SK-N-SH (cell line): ENCODE results near the gene DNASE2B. TPM values are rescaled to one million over a fixed set of nuclear protein-coding genes. Genes with fewer than 3 reads are reported as not detected.

Experiments used
- CTCF ChIA-PET: fragments of 300-600, 350-600 bp; formaldehyde crosslinking; extraction: SDS; loops from one replicate; lab custom pipeline; 2021; lab: Yijun Ruan, JAX
- POLR2A ChIA-PET: fragments of 350-600 bp; sonication (Branson Sonifier 250); formaldehyde crosslinking; extraction: SDS; loops from one replicate; lab custom pipeline; 2020; ENCODE audit warnings: antibody characterized with exemption, inconsistent platforms; lab: Yijun Ruan, JAX
- DNase-seq: peaks from one replicate; pipeline ENCODE4 v3.0.0; 2012
- H2AFZ ChIP-seq: fragments of 200-600 bp; sonication (generic); 2 replicates; pipeline ENCODE4 v1.8.1; 2016; ENCODE audit warnings: antibody characterized with exemption, mild to moderate bottlenecking, low read depth
- H3F3A ChIP-seq: fragments of 200-600 bp; sonication (generic); replicated peaks from 2 replicates; pipeline ENCODE3; 2016; ENCODE audit warnings: antibody characterized with exemption, mild to moderate bottlenecking; ENCODE audit not compliant: insufficient read depth
- H3K27ac ChIP-seq, 2 experiments: fragments of 200-500 bp in 1 of 2; fragments of 200-600 bp in 1 of 2; sonication (Bioruptor generic) in 1 of 2; sonication (generic), shearing (Covaris generic) in 1 of 2; 2 replicates each; pipeline versions ENCODE4 v1.5.1 to v1.6.1; 2014 to 2016; ENCODE audit warnings: low read depth in 2 of 2, inconsistent platforms in 1 of 2, low read length in 1 of 2, mild to moderate bottlenecking in 1 of 2, mixed read lengths in 1 of 2
- H3K27me3 ChIP-seq: fragments of 200-600 bp; sonication (generic), shearing (Covaris generic); 2 replicates; pipeline ENCODE4 v1.6.1; 2016; ENCODE audit warnings: mixed run types; ENCODE audit not compliant: insufficient read depth
- H3K36me3 ChIP-seq, 2 experiments: fragments of 200-500 bp in 1 of 2; fragments of 200-600 bp in 1 of 2; sonication (Bioruptor generic) in 1 of 2; sonication (generic) in 1 of 2; replicated peaks in 1 of 2; 2 replicates each; pipeline versions ENCODE3 to v1.5.1; 2014 to 2016; ENCODE audit warnings: low read length in 1 of 2, mild to moderate bottlenecking in 1 of 2; ENCODE audit not compliant: insufficient read depth in 2 of 2, control insufficient read depth in 1 of 2
- H3K4me1 ChIP-seq, 2 experiments: fragments of 200-500 bp in 1 of 2; fragments of 200-600 bp in 1 of 2; sonication (Bioruptor generic) in 1 of 2; sonication (generic), shearing (Covaris generic) in 1 of 2; 2 replicates each; pipeline versions ENCODE4 v1.5.1 to v1.6.1; 2014 to 2016; ENCODE audit warnings: low read depth in 1 of 2, low read length in 1 of 2, mixed run types in 1 of 2; ENCODE audit not compliant: insufficient read depth in 2 of 2, control insufficient read depth in 1 of 2
- H3K4me2 ChIP-seq: fragments of 200-600 bp; sonication (generic), shearing (Covaris generic); 2 replicates; pipeline ENCODE4 v1.6.1; 2017; ENCODE audit warnings: mixed run types
- H3K4me3 ChIP-seq, 2 experiments: fragments of 200-500 bp in 1 of 2; fragments of 200-600 bp in 1 of 2; sonication (Bioruptor generic) in 1 of 2; sonication (generic), shearing (Covaris generic) in 1 of 2; 2 replicates each; pipeline versions ENCODE4 v1.5.1 to v1.8.1; 2014 to 2016; ENCODE audit warnings: low read depth in 2 of 2, inconsistent platforms in 1 of 2, low read length in 1 of 2, mild to moderate bottlenecking in 1 of 2, mixed read lengths in 1 of 2, moderate library complexity in 1 of 2
- H3K79me2 ChIP-seq: fragments of 200-600 bp; sonication (generic); 2 replicates; pipeline ENCODE4 v1.8.1; 2017; ENCODE audit warnings: mild to moderate bottlenecking; ENCODE audit not compliant: insufficient read depth
- H3K9ac ChIP-seq: fragments of 200-600 bp; sonication (generic); 2 replicates; pipeline ENCODE4 v1.6.1; 2017; ENCODE audit warnings: mixed run types
- H3K9me2 ChIP-seq: fragments of 200-600 bp; sonication (generic); 2 replicates; pipeline ENCODE4 v1.6.1; 2017; ENCODE audit warnings: mixed run types
- H3K9me3 ChIP-seq: fragments of 200-600 bp; sonication (generic); 2 replicates; pipeline ENCODE4 v1.6.1; 2017; ENCODE audit warnings: mixed run types, mild to moderate bottlenecking, moderate library complexity
- H4K20me1 ChIP-seq: fragments of 200-600 bp; sonication (generic); 2 replicates; pipeline ENCODE4 v1.6.1; 2017; ENCODE audit warnings: mild to moderate bottlenecking, mixed run types; ENCODE audit not compliant: insufficient read depth
- EP300 ChIP-seq, 2 experiments: IDR thresholded peaks; 2 replicates each; pipeline versions ENCODE4 v1.4.0 to v1.6.1; 2012; ENCODE audit warnings: borderline replicate concordance in 1 of 2, low read depth in 1 of 2, low read length in 1 of 2
- EZH2phosphoT487 ChIP-seq: fragments of 200-600 bp; sonication (generic); IDR thresholded peaks from 2 replicates; pipeline ENCODE4 v1.6.1; 2017; ENCODE audit warnings: low read depth, mixed run types, mild to moderate bottlenecking, antibody characterized with exemption, moderate library complexity, borderline replicate concordance
- GABPA ChIP-seq: IDR thresholded peaks from 2 replicates; pipeline ENCODE4 v1.4.0; 2012; ENCODE audit warnings: low read depth, mild to moderate bottlenecking
- IRF3 ChIP-seq: fragments of 150-350 bp; IDR thresholded peaks from 2 replicates; pipeline ENCODE4 v1.6.1; 2016; ENCODE audit warnings: mild to moderate bottlenecking, low read depth, low read length
- JUND ChIP-seq: IDR thresholded peaks from 2 replicates; pipeline ENCODE4 v1.4.0; 2012
- NFIC ChIP-seq: IDR thresholded peaks from 2 replicates; pipeline ENCODE4 v1.4.0; 2012; ENCODE audit warnings: borderline replicate concordance
- PBX3 ChIP-seq: IDR thresholded peaks from 2 replicates; pipeline ENCODE4; 2012
- POLR2AphosphoS5 ChIP-seq: IDR thresholded peaks from 2 replicates; pipeline ENCODE4 v1.6.1; 2012; ENCODE audit warnings: low read depth, low read length
- REST ChIP-seq: IDR thresholded peaks from 2 replicates; pipeline ENCODE4 v1.6.1; 2012; ENCODE audit warnings: mild to moderate bottlenecking, low read depth, low read length, moderate library complexity
- RFX5 ChIP-seq: IDR thresholded peaks from 2 replicates; pipeline ENCODE4 v1.6.1; 2012; ENCODE audit warnings: mild to moderate bottlenecking, improper control_type of control experiment, low read length
- RXRA ChIP-seq: IDR thresholded peaks from 2 replicates; pipeline ENCODE4 v1.4.0; 2012; ENCODE audit warnings: low read depth, mild to moderate bottlenecking, borderline replicate concordance
- TAF1 ChIP-seq: IDR thresholded peaks from 2 replicates; pipeline ENCODE4 v1.6.1; 2012; ENCODE audit warnings: low read depth, mild to moderate bottlenecking, low read length, moderate library complexity, borderline replicate concordance
- USF1 ChIP-seq: IDR thresholded peaks from 2 replicates; pipeline ENCODE4 v1.4.0; 2012; ENCODE audit warnings: low read depth, borderline replicate concordance
- YY1 ChIP-seq: IDR thresholded peaks from 2 replicates; pipeline ENCODE4 v1.4.0; 2012; ENCODE audit warnings: low read depth, mild to moderate bottlenecking
- ZBTB33 ChIP-seq: IDR thresholded peaks from 2 replicates; pipeline ENCODE4 v1.4.0; 2012; ENCODE audit warnings: low read depth, borderline replicate concordance
- WGBS: methylation state at CpG from one replicate; pipeline ENCODE4 v1.1.6; 2017; ENCODE audit warnings: low lambda C conversion rate; 5-methylcytosine and 5-hydroxymethylcytosine counted together
- polyA plus RNA-seq, 3 experiments: library from polyadenylated mRNA; depleted of rRNA; stranded (reverse); fragments of >200 nt; gene quantifications; 2 replicates each; pipeline ENCODE4 v1.2.3, GENCODE V29; 2012

DNASE2B gene
- polyA plus RNA-seq, 1 of the 3 experiments (the other 2 are of a cell fraction), result 0.03 TPM

- TF ChIP-seq TAF1, result no peak
- no peak for TF ChIP-seq REST
- TF ChIP-seq EP300 (IDR thresholded peaks at IDR 0.05; ENCODE audit: borderline replicate concordance in 1 of 2, low read depth in 1 of 2, low read length in 1 of 2), result no peak
- TF ChIP-seq RFX5, result no peak
- TF ChIP-seq RXRA, result no peak
- no peak for TF ChIP-seq PBX3
- TF ChIP-seq IRF3, result no peak
- TF ChIP-seq POLR2AphosphoS5, result no peak
- TF ChIP-seq, all 33 proteins: peak for 0
Observed at GRCh38 chr1:84426376-84426775, 28.1 kb downstream of the DNASE2B start (continued).

- no peak overlapping the region for H3K4me3 ChIP-seq
- no peak overlapping the region for H2AFZ ChIP-seq
- H3K27ac ChIP-seq, result no peak overlapping the region
- H3K36me3 ChIP-seq, result no peaks in the 10 kb centered on the region
- ChIA-PET POLR2A (no interaction called here), CTCF (interaction anchor here (1.2 to 1.5 kb wide), 3 partner anchors 15 to 518 kb away, joined by 3 to 6 read pairs (median 3); no protein-coding TSS in a partner anchor)
- 83% methylated on average over 6 of the region's 6 CpGs for WGBS
- no peak for TF ChIP-seq GABPA
- no peak for TF ChIP-seq EZH2phosphoT487
- TF ChIP-seq NFIC, result no peak
- no peak for TF ChIP-seq ZBTB33
- TF ChIP-seq USF1, result no peak
- no peak for TF ChIP-seq TAF1
- TF ChIP-seq YY1, result no peak
- no peak for TF ChIP-seq JUND
- no peak for TF ChIP-seq REST
- H3K27me3 ChIP-seq, result no peaks in the 10 kb centered on the region
- no peak overlapping the region for H3K9ac ChIP-seq
- DNase-seq, result no peak
- no peaks in the 10 kb centered on the region for H3K9me2 ChIP-seq
- H4K20me1 ChIP-seq, result no peaks in the 10 kb centered on the region
- H3K9me3 ChIP-seq, result no peaks in the 10 kb centered on the region
- no peaks in the 10 kb centered on the region for H3K79me2 ChIP-seq
- no peaks in the 10 kb centered on the region; a peak in 2 of 4 replicates for H3K4me1 ChIP-seq
- no peaks in the 10 kb centered on the region for H3F3A ChIP-seq
- no peak overlapping the region for H3K4me2 ChIP-seq
Observed at GRCh38 chr1:84427250-84428188, 29.2 kb downstream of the DNASE2B start.
